ENCODE measurements around the gene INSIG1. TPM values are rescaled to one million over a fixed set of nuclear protein-coding genes. Genes with fewer than 3 reads are reported as not detected.

INSIG1 gene
- total and polyA plus RNA-seq, 12 donors, result 9.9 to 249 (median 56.1) TPM

- TF ChIP-seq POLR2A (IDR thresholded peaks at IDR 0.05), result no peak
- TF ChIP-seq CTCF (IDR thresholded peaks at IDR 0.05), result no peak
- intact Hi-C loops (cut with DNase I), result no loop called here
Measured at GRCh38 chr7:155346285-155346684, 48.6 kb downstream of the INSIG1 start.

GRCh38 chr7:155348806-155349205 lies 51.1 kb downstream of the INSIG1 start:
- no peak overlapping the region for H3K4me3 ChIP-seq
- peaks cover 8% of the 10 kb centered on the region for H3K27me3 ChIP-seq
- DNase-seq, result no peak
- 64 to 85% (median 73%) methylated on average over 2 of the region's 2 CpGs for WGBS, 4 donors
- intact Hi-C loops (cut with DNase I), result no loop called here
- H3K9me3 ChIP-seq (replicated peaks in 1 of 3), result no peaks in the 10 kb centered on the region
- no peaks in the 10 kb centered on the region for H3K36me3 ChIP-seq (replicated peaks in 1 of 2)
- no peak overlapping the region for H3K27ac ChIP-seq
- TF ChIP-seq CTCF (IDR thresholded peaks at IDR 0.05), result no peak
- TF ChIP-seq POLR2A (IDR thresholded peaks at IDR 0.05), result no peak
- peaks cover 3% of the 10 kb centered on the region in 2 donors for H3K4me1 ChIP-seq (replicated peaks in 1 of 2)

More at GRCh38 chr7:155346285-155346684, 48.6 kb downstream of the INSIG1 start:
- Histone ChIP-seq H3K4me1 (replicated peaks in 1 of 2) (peaks cover 3% of the 10 kb centered on the region in 2 donors), H3K36me3 (replicated peaks in 1 of 2) (no peaks in the 10 kb centered on the region), H3K27ac (no peak overlapping the region), H3K27me3 (peaks cover 2% of the 10 kb centered on the region), H3K4me3 (no peak overlapping the region), H3K9me3 (replicated peaks in 1 of 3) (no peaks in the 10 kb centered on the region)
- 84 to 100% (median 91%) methylated on average over 1 of the region's 1 CpG; no CpG with 5 or more reads in 1 of the 4 donors for WGBS, 4 donors
- DNase-seq, result no peak

- Histone ChIP-seq H3K36me3 (replicated peaks in 1 of 2) (no peaks in the 10 kb centered on the region), H3K27ac (no peak overlapping the region), H3K27me3 (peaks cover 8% of the 10 kb centered on the region), H3K9me3 (replicated peaks in 1 of 3) (no peaks in the 10 kb centered on the region), H3K4me1 (replicated peaks in 1 of 2) (peaks cover 3% of the 10 kb centered on the region in 2 donors), H3K4me3 (no peak overlapping the region)
- WGBS, 4 donors, result 51 to 88% (median 68%) methylated on average over 20 to 49 of the region's 49 CpGs
- intact Hi-C loops (cut with DNase I), result loop anchor here in 1 of 2 donors (5.0 kb wide), 1 partner anchor 167 kb away; no protein-coding TSS in a partner anchor
- DNase-seq, result no peak
- no peak for TF ChIP-seq CTCF (IDR thresholded peaks at IDR 0.05)
- TF ChIP-seq POLR2A (IDR thresholded peaks at IDR 0.05), result no peak
Measured at GRCh38 chr7:155349601-155350331, 52.1 kb downstream of the INSIG1 start.

- Histone ChIP-seq H3K4me3 (no peak overlapping the region), H3K27me3 (peaks cover 9% of the 10 kb centered on the region), H3K9me3 (replicated peaks in 1 of 3) (no peaks in the 10 kb centered on the region), H3K36me3 (replicated peaks in 1 of 2) (no peaks in the 10 kb centered on the region), H3K27ac (no peak overlapping the region), H3K4me1 (replicated peaks in 1 of 2) (no peaks in the 10 kb centered on the region)
- intact Hi-C loops (cut with DNase I), result loop anchor here in 1 of 2 donors (5.0 kb wide), 1 partner anchor 169 kb away; no protein-coding TSS in a partner anchor
- DNase-seq, result no peak
- no peak for TF ChIP-seq POLR2A (IDR thresholded peaks at IDR 0.05)
- TF ChIP-seq CTCF (IDR thresholded peaks at IDR 0.05), result no peak
- WGBS, 4 donors, result 74 to 84% (median 79%) methylated on average over 13 to 14 of the region's 14 CpGs
Measured at GRCh38 chr7:155351120-155351870, 53.6 kb downstream of the INSIG1 start.

Data from adrenal gland (tissue), 12 donors.